Bronchial epithelial cell (primary cell): Measurements from ENCODE around the gene TMEM82. TPM values are rescaled to one million over a fixed set of nuclear protein-coding genes. Genes with fewer than 3 reads are reported as not detected.
A peak's percentile ranks its signal among the peaks of the same experiment; 100 is the strongest.

Source experiments
- DNase-seq: peaks from one replicate; pipeline ENCODE4 v3.0.0-alpha.2; 2010; ENCODE audit warnings: low read depth
- FAIRE-seq: peaks from 2 replicates; lab custom pipeline; 2011; peaks lifted over from hg19 to GRCh38; lab: Jason Lieb, UNC
- H3K27me3 ChIP-seq: 2 replicates; pipeline ENCODE4 v1.5.1; 2011; ENCODE audit warnings: low read length; ENCODE audit not compliant: control insufficient read depth, insufficient read depth
- H3K36me3 ChIP-seq: 2 replicates; pipeline ENCODE4 v1.5.1; 2011; ENCODE audit warnings: low read length; ENCODE audit not compliant: control insufficient read depth, insufficient read depth
- H3K4me3 ChIP-seq: 2 replicates; pipeline ENCODE4 v1.5.1; 2011; ENCODE audit warnings: mild to moderate bottlenecking, low read depth, low read length, control low read depth
- CTCF ChIP-seq: IDR thresholded peaks from 2 replicates; pipeline ENCODE4 v1.5.1; 2011; ENCODE audit warnings: mild to moderate bottlenecking, moderate library complexity, low read length, control low read depth, inconsistent platforms; ENCODE audit not compliant: insufficient read depth, severe bottlenecking
- total RNA-seq: library from RNA; depleted of rRNA; stranded (reverse); fragments of >200 nt; gene quantifications from 2 replicates; pipeline ENCODE4 v1.2.1, GENCODE V29; 2014

Gene TMEM82
- total RNA-seq, 1 donor from 2014 or later = not detected

GRCh38 chr1:15757016-15757543 lies 14.8 kb downstream of the TMEM82 start:
- FAIRE-seq (peak; percentile 13), DNase-seq (no peak)
- TF ChIP-seq CTCF = no peak
- no peaks in the 10 kb centered on the region for H3K27me3 ChIP-seq
- H3K36me3 ChIP-seq = no peaks in the 10 kb centered on the region
- no peak overlapping the region for H3K4me3 ChIP-seq

GRCh38 chr1:15757575-15758342 lies 15.5 kb downstream of the TMEM82 start:
- no peaks in the 10 kb centered on the region for H3K27me3 ChIP-seq
- H3K36me3 ChIP-seq = no peaks in the 10 kb centered on the region
- no peak for FAIRE-seq
- no peak for TF ChIP-seq CTCF
- H3K4me3 ChIP-seq = peak overlapping the region; percentile 62
- no peak for DNase-seq

DNA sequence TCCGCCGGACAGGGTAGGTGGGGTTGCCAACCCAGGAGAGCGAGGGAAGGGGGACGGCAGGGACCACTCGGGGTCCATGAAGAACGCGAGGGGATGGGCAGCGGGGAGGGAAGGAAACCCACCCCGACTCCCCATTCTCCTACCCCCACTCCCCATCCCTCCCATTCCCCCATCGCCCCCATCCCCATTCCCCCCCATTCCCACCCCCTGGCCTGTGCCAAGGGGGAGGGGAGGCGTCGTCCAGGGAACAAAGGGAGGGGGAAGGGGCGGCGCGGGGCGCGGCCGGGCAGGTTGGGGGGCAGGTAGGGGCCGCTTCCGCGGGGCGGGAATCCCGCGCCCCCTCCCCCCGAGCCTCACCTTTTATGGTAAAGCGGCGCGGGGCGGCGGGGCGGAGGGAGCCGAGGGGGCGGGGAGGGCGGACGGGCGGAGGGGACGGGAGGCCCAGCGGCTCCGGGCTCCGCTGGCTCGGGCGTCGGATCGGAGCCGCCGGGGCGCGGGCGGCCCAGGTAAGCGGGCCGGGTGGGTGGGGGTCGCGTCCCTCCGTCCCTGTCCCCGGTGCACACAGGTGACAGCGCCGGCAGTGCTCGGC lies 16.1 kb downstream of the TMEM82 start, which contains the start of gene FBLIM1:
Gene FBLIM1, plus strand, starts transcription at position 453 of the 589 bp plus-strand sequence. CDS start 6,189 bp downstream, outside the sequence.
- FAIRE-seq = no peak
- Histone ChIP-seq H3K36me3 (no peaks in the 10 kb centered on the region), H3K27me3 (no peaks in the 10 kb centered on the region), H3K4me3 (peak within 1 kb of the TSS; percentile 62)
- no peak for DNase-seq
- TF ChIP-seq CTCF = no peak

DNA sequence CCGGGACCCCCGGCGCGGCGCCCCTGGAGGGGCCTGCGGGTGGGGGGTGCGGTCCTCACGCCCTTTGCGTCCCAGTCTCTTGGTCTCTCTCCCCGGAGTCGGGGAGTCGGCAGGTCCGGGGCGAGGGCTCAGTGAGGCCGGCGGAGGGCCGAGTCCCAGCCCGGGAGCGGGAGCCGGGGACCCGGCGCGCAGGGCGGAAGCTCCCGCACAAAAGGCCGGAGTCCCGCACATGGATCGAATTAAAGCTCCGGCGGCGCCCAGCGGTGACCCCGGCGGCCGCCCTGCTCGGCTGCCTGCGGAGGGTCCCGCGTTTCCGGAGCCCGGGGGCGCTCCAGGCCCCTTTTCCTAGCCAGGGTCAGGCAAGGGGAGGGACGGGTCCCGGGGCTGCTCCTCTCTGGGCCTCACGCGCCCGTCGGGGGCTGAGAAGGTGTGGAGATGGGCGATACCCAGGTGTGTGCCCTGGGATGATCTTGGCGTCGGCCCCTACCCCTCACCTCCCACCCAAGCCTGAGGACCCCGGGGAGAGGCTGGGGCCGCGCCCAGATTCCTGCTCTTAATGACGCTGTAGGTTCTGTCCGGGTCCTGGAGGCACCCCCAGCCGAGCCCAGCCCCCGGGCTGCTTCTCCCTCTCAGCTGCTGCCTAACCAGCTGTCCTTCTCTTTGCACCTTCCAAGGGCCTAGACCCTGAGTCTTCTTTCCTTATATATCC lies 16.8 kb downstream of the TMEM82 start:
- no peaks in the 10 kb centered on the region for H3K27me3 ChIP-seq
- H3K36me3 ChIP-seq = no peaks in the 10 kb centered on the region
- TF ChIP-seq CTCF = no peak
- DNase-seq (no peak), FAIRE-seq (no peak)
- peak overlapping the region; percentile 62 for H3K4me3 ChIP-seq

- peaks cover 4% of the 10 kb centered on the region for H3K36me3 ChIP-seq
- no peaks in the 10 kb centered on the region for H3K27me3 ChIP-seq
- H3K4me3 ChIP-seq = peak overlapping the region; percentile 17
- TF ChIP-seq CTCF = no peak
- FAIRE-seq (no peak), DNase-seq (peak; percentile 67)
Measured at GRCh38 chr1:15760520-15761211, 18.4 kb downstream of the TMEM82 start.
